Occipital lobe (tissue), 2 donors: ENCODE results near the gene INHBA. TPM values are rescaled to one million over a fixed set of nuclear protein-coding genes. Genes with fewer than 3 reads are reported as not detected.

Experiments used
- DNase-seq: peaks from one replicate; lab custom pipeline; 2025; lab: John Stamatoyannopoulos, UW
- total RNA-seq: library from RNA; depleted of rRNA; stranded (reverse); fragments of >200 nt; gene quantifications from one replicate; pipeline ENCODE4 v1.2.3, GENCODE V29; 2014

The INHBA gene
- total RNA-seq, 1 donor from 2014 or later: 33.1 TPM

- no peak for DNase-seq
These were observed 13.1 kb downstream of the INHBA start for GRCh38 chr7:41689815-41690214.

DNA sequence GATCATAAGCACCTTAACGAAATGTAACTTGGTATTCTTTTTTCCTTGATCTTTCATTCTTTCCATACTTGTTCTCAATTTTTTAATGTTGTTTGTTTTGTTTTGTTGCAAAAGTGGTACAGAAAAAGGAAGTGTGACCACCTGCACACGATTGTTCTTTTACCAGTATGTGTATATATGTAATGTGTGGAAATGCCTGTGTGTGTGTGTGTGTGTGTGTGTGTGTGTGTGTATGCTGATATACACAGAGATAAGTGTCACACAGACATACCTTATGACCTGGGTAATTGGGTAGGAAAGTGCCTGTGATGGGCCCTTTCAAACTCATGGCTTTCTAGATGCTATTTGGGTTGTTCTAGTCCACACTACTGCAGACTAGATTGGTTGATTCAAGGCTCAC, 14.0 kb downstream of the INHBA start:
- DNase-seq: no peak

DNA sequence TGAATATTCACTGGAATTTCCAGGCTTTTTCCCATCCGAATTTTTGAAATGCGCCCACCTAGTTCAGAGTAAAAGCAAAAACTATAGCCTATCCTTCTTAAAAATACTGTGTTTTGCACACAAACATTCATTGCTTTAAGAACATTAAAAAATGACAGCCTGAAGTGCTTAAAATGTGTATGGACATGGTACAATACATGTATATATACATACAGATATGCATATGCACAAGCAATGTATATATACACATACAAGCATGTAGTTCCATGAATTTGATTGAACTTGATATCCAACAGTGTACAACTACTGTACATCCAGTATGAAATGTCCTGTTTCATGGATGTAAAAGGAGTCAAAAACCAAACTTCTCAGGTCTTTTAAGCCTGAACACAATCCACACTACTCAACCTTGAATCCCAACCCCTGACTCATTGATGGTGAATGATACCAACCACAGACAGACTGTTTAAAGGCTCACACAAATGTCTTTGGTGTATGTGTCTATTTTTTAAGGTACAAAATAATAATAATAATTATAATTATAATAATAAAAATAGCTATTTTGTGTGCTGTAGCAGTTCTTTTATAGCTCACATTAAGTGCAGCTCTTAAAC, 14.8 kb downstream of the INHBA start:
- no peak for DNase-seq

GRCh38 chr7:41685684-41686083, 17.2 kb downstream of the INHBA start:
- DNase-seq: no peak

DNA sequence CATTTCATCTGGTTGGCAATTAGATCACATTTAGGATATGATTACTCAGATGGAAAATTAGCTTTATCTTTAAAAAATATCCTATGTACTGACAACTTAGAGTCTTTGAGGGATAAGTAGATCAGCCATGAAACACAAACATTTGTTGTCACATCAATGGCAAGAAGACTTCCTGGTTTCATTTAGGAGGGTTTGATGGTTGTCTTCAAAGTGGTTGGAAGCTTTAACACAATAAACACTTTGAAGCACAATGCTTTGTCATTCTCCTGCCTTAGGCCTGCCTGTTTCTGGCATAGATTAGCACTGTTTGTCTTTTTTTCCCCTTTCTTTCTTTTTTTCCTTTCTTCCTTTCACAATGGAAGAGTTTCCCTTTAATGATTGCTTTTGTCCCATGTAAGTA, 20.5 kb downstream of the INHBA start:
- DNase-seq: no peak

GRCh38 chr7:41679566-41679965, 23.3 kb downstream of the INHBA start:
- DNase-seq: no peak

DNA sequence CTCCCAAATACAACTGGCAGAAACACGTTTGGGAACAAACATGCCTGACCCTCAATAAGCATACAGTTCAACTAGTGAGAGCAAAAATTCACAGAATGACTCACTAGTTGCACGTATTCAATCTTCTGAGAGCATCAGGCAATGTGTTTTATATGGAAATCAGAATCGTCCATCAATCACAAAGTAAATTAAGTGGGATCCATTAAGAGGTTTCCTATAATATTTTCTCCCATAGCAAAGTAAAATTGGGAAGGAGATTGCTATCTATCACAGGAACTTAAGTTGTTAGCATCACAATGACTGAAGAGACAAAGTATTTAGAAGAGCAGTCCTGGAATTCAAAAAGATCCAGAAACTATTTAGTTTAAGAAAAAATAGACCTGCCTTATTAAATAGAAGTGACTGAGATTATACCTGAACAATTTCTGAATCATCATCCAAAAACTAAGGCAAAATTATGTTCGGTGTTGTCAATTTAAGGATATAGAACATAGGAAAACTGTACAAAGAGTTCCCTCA, 28.3 kb downstream of the INHBA start:
- no peak for DNase-seq

- no peak for DNase-seq
These were observed 41.3 kb downstream of the INHBA start for GRCh38 chr7:41661596-41661995.

DNA sequence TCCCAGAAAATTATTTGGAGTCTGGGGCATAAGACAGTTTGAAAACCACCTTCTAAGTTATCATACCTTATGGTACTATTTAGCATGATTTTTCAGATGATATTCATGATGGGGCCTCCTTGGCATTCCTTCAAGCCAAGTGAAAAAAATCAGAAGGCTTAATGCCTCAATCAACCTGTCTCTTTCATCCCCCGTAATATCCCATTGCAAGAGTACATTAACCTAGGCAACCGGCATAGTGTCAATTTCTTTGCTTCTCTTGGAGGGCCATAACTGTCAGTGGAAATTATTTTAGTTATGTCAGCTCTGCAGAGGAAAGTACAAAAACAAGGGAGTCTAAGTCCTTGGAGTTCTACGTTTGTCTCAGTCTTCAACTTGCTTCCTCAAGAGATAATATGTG, 43.4 kb downstream of the INHBA start:
- DNase-seq: no peak

DNA sequence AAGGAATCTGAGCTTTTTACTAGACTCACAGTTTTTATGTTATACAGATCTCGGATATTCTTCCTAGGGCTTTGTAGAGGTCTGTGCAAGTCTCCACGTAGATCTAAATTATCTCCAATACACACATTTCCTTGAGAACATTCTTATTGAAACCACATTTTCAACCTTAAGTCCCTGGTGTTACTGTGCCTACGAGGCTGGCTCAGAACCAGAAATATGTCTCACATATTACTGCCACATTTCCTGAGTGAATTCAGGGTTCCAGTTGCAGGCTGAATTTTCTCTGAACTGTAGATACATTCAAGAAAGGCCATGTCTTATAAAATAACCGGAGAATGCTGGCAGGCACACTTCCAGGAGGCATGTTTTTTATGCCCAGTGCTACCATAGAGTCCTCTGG, 46.5 kb downstream of the INHBA start:
- DNase-seq: no peak

GRCh38 chr7:41655426-41655825, 47.5 kb downstream of the INHBA start:
- DNase-seq: no peak

DNA sequence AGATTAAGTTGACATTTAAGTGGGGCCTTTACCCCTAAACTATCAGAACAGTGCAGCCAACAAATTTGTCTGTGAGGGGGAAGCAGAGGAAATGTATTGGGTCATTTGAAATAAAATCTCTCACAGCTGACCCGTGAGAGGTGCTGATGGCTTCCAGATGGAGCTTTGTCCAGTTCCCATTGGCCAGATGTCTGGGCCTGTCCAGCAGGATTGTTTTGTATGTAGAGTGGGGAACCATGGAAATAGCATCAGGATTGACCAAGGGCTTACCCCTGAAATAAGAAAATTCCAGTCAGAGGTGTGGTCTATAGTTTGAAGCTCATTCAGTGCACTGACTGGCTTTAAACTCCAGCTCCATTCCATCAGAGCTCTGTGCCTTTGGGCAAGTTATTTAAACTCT, 50.6 kb downstream of the INHBA start:
- DNase-seq: no peak

DNA sequence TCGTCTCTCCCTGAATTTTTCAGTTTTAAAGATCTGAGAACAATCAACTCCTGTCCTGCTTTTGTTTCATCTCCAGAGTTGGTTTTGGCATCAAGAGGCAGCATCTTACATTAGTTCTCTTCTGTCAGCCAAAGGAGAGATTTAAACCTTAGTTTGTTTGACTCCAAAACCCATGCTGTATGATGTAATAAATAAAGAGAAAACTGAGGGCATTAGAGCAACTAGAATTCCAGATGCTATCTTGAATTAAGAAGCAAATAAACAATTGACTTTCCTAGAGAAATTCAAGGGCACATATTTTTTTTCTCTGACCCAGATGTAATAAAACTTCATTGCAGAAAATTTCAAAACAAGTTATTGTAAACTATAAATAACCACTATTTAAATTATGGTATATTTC, 54.4 kb downstream of the INHBA start:
- DNase-seq: no peak

DNA sequence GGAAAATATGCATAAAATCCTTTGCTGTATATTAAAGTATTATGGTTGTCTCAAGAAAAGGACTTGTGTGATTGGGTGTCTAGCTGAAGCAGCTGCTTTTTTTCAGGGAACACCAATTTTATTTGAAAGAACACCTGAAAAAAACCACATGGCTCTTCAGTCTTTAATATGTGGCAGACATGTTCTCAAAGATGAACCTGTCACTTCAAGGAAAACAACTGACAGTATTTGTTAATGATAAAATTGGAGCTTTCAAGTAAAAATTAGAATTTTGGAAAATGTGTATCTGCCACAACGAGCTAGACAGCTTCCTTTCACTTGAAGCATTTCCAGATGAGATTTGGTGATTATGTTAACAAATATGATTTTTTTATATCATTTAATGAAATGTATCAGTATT, 59.3 kb downstream of the INHBA start:
- DNase-seq: no peak

- no peak for DNase-seq
These were observed 61.2 kb downstream of the INHBA start for GRCh38 chr7:41641665-41642014.

DNA sequence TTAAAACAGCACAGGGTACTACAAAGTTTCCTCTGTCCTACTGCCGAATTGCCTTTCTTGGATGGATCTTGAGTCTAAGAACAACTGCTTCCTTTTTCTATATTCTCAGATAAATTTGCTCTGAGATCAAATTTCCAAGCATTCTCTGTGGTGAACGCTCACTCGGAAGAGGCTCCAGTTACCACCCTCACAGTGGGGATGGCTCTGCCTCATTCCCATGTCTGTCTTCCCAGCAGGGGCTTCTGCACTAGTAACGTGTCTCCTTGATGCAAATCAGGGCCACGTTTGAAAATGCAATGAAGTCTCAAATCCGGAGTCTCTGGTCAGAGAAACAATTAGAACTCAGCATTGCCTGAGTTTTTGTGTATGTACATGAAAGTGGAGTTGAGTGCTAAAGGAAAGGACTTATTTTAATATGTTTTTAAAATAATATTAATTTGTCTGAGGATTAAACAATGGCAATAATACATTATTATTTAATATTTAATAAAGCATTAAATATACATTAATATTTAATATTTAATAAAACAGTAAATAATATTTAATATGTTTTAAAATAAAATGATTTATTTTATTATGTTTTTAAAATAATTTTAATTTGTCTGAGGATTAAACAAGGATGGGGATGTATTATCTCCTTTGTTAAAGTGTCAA, 61.8 kb downstream of the INHBA start:
- no peak for DNase-seq

GRCh38 chr7:41640487-41640886, 62.4 kb downstream of the INHBA start:
- DNase-seq: no peak

GRCh38 chr7:41637049-41637448, 65.8 kb downstream of the INHBA start:
- no peak for DNase-seq
